IMR-90 (cell line): ENCODE data around the gene ILDR2.

Experiments used
- BHLHE40 ChIP-seq: fragments of 150-350 bp; IDR thresholded peaks from 2 replicates; pipeline ENCODE4 v1.6.1; 2016; ENCODE audit warnings: mild to moderate bottlenecking, low read depth, low read length
- CEBPB ChIP-seq: IDR thresholded peaks from 2 replicates; pipeline ENCODE4 v1.6.1; 2012; ENCODE audit warnings: low read depth, low read length, improper control_type of control experiment
- FOS ChIP-seq: fragments of 150-350 bp; IDR thresholded peaks from 2 replicates; pipeline ENCODE4 v1.6.1; 2016; ENCODE audit warnings: low read depth, low read length
- MAFK ChIP-seq: IDR thresholded peaks from 2 replicates; pipeline ENCODE4 v1.6.1; 2012; ENCODE audit warnings: low read depth, low read length, improper control_type of control experiment
- MAZ ChIP-seq: IDR thresholded peaks from 2 replicates; pipeline ENCODE4 v1.6.1; 2012; ENCODE audit warnings: low read depth, mild to moderate bottlenecking, low read length, improper control_type of control experiment, moderate library complexity, borderline replicate concordance
- MXI1 ChIP-seq: IDR thresholded peaks from 2 replicates; pipeline ENCODE4 v1.6.1; 2012; ENCODE audit warnings: low read depth, mild to moderate bottlenecking, low read length, moderate library complexity, borderline replicate concordance
- POLR2A ChIP-seq: IDR thresholded peaks from 2 replicates; pipeline ENCODE4 v1.6.1; 2012; ENCODE audit warnings: mild to moderate bottlenecking, low read depth, low read length
- RAD21 ChIP-seq: IDR thresholded peaks from 2 replicates; pipeline ENCODE4 v1.6.1; 2012; ENCODE audit warnings: low read length, improper control_type of control experiment
- RCOR1 ChIP-seq: IDR thresholded peaks from 2 replicates; pipeline ENCODE4 v1.6.1; 2012; ENCODE audit warnings: mild to moderate bottlenecking, low read length, improper control_type of control experiment; ENCODE audit not compliant: insufficient replicate concordance
- RFX5 ChIP-seq: IDR thresholded peaks from 2 replicates; pipeline ENCODE4 v1.8.0; 2012; ENCODE audit warnings: low read depth, mild to moderate bottlenecking, low read length, moderate library complexity
- SMC3 ChIP-seq: fragments of 150-350 bp; IDR thresholded peaks from 2 replicates; pipeline ENCODE4 v1.6.1; 2016; ENCODE audit warnings: low read depth, mild to moderate bottlenecking, antibody characterized with exemption, low read length, moderate library complexity
- TF ChIP-seq, protein P1 (sequence below): conservative IDR thresholded peaks from 2 replicates; pipeline ENCODE4 v1.5.1; 2012; ENCODE audit warnings: mild to moderate bottlenecking, low read depth, low read length, improper control_type of control experiment
- TF ChIP-seq, protein P2 (sequence below): fragments of 150-350 bp; IDR thresholded peaks from 2 replicates; pipeline ENCODE4 v1.6.1; 2017; ENCODE audit warnings: mild to moderate bottlenecking, antibody characterized with exemption, low read length, low read depth

DNA sequence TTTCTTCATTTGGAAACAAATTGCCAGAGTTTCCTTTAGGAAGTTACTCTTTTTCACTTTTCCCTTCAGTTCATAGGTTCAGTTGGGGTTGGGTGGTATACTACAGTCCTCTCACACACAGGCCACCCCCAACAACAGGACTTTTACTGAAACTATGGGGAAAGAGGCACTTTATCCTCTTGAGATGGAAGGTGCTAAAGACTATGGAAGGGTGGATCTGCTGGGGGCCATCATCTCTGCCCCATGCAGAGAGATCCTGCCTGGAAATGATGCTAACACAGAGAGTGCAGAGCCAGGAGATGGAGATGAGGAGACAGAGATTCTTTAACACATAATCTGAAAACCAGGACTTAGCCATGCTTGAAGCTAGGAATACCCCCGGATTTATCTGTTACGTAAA is 24.3 kb downstream of the ILDR2 start:
- TF ChIP-seq, protein P1, sequence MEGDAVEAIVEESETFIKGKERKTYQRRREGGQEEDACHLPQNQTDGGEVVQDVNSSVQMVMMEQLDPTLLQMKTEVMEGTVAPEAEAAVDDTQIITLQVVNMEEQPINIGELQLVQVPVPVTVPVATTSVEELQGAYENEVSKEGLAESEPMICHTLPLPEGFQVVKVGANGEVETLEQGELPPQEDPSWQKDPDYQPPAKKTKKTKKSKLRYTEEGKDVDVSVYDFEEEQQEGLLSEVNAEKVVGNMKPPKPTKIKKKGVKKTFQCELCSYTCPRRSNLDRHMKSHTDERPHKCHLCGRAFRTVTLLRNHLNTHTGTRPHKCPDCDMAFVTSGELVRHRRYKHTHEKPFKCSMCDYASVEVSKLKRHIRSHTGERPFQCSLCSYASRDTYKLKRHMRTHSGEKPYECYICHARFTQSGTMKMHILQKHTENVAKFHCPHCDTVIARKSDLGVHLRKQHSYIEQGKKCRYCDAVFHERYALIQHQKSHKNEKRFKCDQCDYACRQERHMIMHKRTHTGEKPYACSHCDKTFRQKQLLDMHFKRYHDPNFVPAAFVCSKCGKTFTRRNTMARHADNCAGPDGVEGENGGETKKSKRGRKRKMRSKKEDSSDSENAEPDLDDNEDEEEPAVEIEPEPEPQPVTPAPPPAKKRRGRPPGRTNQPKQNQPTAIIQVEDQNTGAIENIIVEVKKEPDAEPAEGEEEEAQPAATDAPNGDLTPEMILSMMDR, result no peak
- TF ChIP-seq CEBPB (no peak), MAFK (no peak), POLR2A (no peak), RAD21 (no peak), BHLHE40 (no peak), RCOR1 (no peak), FOS (no peak), RFX5 (no peak), MXI1 (no peak), SMC3 (no peak), MAZ (no peak)
- TF ChIP-seq, protein P2, sequence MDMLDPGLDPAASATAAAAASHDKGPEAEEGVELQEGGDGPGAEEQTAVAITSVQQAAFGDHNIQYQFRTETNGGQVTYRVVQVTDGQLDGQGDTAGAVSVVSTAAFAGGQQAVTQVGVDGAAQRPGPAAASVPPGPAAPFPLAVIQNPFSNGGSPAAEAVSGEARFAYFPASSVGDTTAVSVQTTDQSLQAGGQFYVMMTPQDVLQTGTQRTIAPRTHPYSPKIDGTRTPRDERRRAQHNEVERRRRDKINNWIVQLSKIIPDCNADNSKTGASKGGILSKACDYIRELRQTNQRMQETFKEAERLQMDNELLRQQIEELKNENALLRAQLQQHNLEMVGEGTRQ, result no peak
